Ovary (tissue), 3 donors: ENCODE measurements around the gene TMEM169.

ENCODE experiments used
- CTCF ChIP-seq, 3 donors: fragments of 450-650 bp in 2 of 3; fragments of 200-600 bp in 1 of 3; IDR thresholded peaks; one replicate each; pipeline versions ENCODE4 v1.5.1 to v1.8.0; 2016 to 2022; ENCODE audit warnings: antibody characterized with exemption in 3 of 3, mild to moderate bottlenecking in 1 of 3
- EP300 ChIP-seq: sonication (generic); formaldehyde crosslinking; IDR thresholded peaks from one replicate; pipeline ENCODE4 v1.6.1; 2017; ENCODE audit warnings: antibody characterized with exemption
- POLR2A ChIP-seq: fragments of 450-650 bp; IDR thresholded peaks from one replicate; pipeline ENCODE4 v1.6.1; 2017; ENCODE audit warnings: antibody characterized with exemption, mild to moderate bottlenecking, moderate library complexity
- donor health status: DM: no; HTN: no; CAD: no.

GRCh38 chr2:216151313-216152025 is 69.8 kb downstream of the TMEM169 start:
- TF ChIP-seq POLR2A = no peak
- no peak for TF ChIP-seq CTCF (IDR thresholded peaks at IDR 0.05)
- no peak for TF ChIP-seq EP300
